Skeletal muscle tissue (tissue), 4 donors: ENCODE data around the gene FGF4. TPM values are rescaled to one million over a fixed set of nuclear protein-coding genes. Genes with fewer than 3 reads are reported as not detected.

ENCODE experiments used
- H3K27ac ChIP-seq: one replicate; pipeline ENCODE4 v1.7.0; 2013; ENCODE audit warnings: mild to moderate bottlenecking, low read depth, low read length, inconsistent platforms
- H3K27me3 ChIP-seq, 3 donors: one replicate each; pipeline ENCODE4 v1.7.0; 2013; ENCODE audit warnings: low read length in 3 of 3; ENCODE audit not compliant: control insufficient read depth in 3 of 3, insufficient read depth in 3 of 3
- H3K36me3 ChIP-seq, 3 donors: one replicate each; pipeline ENCODE4 v1.7.0; 2013; ENCODE audit warnings: low read length in 3 of 3; ENCODE audit not compliant: control insufficient read depth in 3 of 3, insufficient read depth in 3 of 3
- H3K4me1 ChIP-seq, 3 donors: one replicate each; pipeline ENCODE4 v1.7.0; 2013; ENCODE audit warnings: low read length in 3 of 3, mild to moderate bottlenecking in 3 of 3; ENCODE audit not compliant: control insufficient read depth in 3 of 3, insufficient read depth in 3 of 3
- H3K4me3 ChIP-seq, 3 donors: one replicate each; pipeline ENCODE4 v1.7.0; 2013; ENCODE audit warnings: low read length in 3 of 3
- H3K9ac ChIP-seq, 3 donors: one replicate each; pipeline ENCODE4 v1.7.0; 2013; ENCODE audit warnings: low read length in 3 of 3, mild to moderate bottlenecking in 3 of 3, moderate library complexity in 2 of 3, low read depth in 1 of 3
- H3K9me3 ChIP-seq, 3 donors: one replicate each; pipeline ENCODE4 v1.7.0; 2013; ENCODE audit warnings: low read length in 3 of 3; ENCODE audit not compliant: control insufficient read depth in 3 of 3
- total RNA-seq: library from RNA; depleted of rRNA; stranded (reverse); fragments of >200 nt; gene quantifications from one replicate; pipeline ENCODE4 v1.2.3, GENCODE V29; 2014
- donor health status: Osteomylitis.

Gene FGF4
- total RNA-seq, 1 donor from 2014 or later = 1.6 TPM

- H3K9me3 ChIP-seq = peaks cover 0 to 8% (median 4%) of the 10 kb centered on the region in 3 donors
- no peak overlapping the region for H3K27ac ChIP-seq
- no peak overlapping the region for H3K9ac ChIP-seq
- H3K4me1 ChIP-seq = no peaks in the 10 kb centered on the region
- H3K27me3 ChIP-seq = peaks cover 18 to 35% (median 28%) of the 10 kb centered on the region in 3 donors
- H3K36me3 ChIP-seq = no peaks in the 10 kb centered on the region
- no peak overlapping the region for H3K4me3 ChIP-seq
These were observed 42.2 kb downstream of the FGF4 start for GRCh38 chr11:69732910-69733309.

GRCh38 chr11:69731110-69731509, 44.0 kb downstream of the FGF4 start:
- Histone ChIP-seq H3K4me3 (no peak overlapping the region), H3K27ac (no peak overlapping the region), H3K9me3 (peaks cover 0 to 8% (median 4%) of the 10 kb centered on the region in 3 donors), H3K9ac (no peak overlapping the region), H3K27me3 (peaks cover 32 to 51% (median 46%) of the 10 kb centered on the region in 3 donors), H3K4me1 (no peaks in the 10 kb centered on the region), H3K36me3 (no peaks in the 10 kb centered on the region)

GRCh38 chr11:69730500-69730899, 44.6 kb downstream of the FGF4 start:
- Histone ChIP-seq H3K27me3 (peaks cover 37 to 57% (median 48%) of the 10 kb centered on the region in 3 donors), H3K4me1 (no peaks in the 10 kb centered on the region), H3K4me3 (no peak overlapping the region)

DNA sequence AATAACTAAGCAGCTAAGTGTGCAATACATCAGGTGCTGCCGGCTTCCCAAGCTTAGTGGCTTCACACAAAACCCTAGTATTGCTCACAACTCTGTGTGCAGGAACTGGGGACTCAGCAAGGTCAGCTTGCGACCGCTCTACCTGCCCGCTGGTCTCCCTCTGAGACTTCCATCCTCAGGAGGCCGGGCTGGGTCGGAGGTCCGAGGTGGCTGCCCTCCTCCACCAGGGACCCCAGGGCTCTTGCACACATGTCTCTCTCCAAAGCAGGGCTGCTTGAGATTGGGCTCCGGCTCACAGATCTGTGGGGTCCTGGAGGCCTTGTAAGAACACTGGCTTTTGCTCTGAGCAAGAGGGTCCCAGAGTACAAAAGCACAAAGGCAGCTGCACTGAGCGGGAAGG, 45.9 kb downstream of the FGF4 start:
- H3K9me3 ChIP-seq = peaks cover 0 to 2% (median 2%) of the 10 kb centered on the region in 3 donors
- no peak overlapping the region for H3K27ac ChIP-seq
- H3K27me3 ChIP-seq = peaks cover 37 to 65% (median 53%) of the 10 kb centered on the region in 3 donors
- no peaks in the 10 kb centered on the region for H3K36me3 ChIP-seq
- H3K4me3 ChIP-seq = no peak overlapping the region
- H3K9ac ChIP-seq = no peak overlapping the region
- no peaks in the 10 kb centered on the region for H3K4me1 ChIP-seq

More at GRCh38 chr11:69730500-69730899, 44.6 kb downstream of the FGF4 start:
- Histone ChIP-seq H3K27ac (no peak overlapping the region), H3K36me3 (no peaks in the 10 kb centered on the region), H3K9me3 (peaks cover 0 to 8% (median 4%) of the 10 kb centered on the region in 3 donors), H3K9ac (no peak overlapping the region)

DNA sequence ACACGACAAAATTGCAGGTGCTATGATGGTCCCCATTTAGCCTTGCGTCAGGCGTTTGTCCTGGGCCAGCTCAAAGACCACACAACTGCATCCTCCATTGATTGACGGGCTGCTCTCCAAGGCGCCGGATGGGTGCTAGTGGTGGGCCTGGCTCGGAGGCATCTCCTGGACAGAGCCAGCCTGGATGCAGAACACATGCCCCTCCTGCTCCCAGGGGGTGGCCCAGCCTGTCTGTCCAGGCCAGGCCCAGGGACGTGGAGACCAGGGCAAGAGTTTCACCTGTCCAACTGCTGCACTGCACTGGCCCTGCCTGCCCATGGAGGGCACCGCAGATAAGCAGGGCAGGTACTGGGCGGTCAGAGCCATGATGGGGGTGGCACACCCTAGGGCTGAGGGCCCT, 47.9 kb downstream of the FGF4 start:
- Histone ChIP-seq H3K9me3 (no peaks in the 10 kb centered on the region), H3K4me3 (no peak overlapping the region), H3K4me1 (no peaks in the 10 kb centered on the region), H3K27me3 (peaks cover 43 to 68% (median 52%) of the 10 kb centered on the region in 3 donors), H3K27ac (no peak overlapping the region), H3K9ac (no peak overlapping the region), H3K36me3 (no peaks in the 10 kb centered on the region)

DNA sequence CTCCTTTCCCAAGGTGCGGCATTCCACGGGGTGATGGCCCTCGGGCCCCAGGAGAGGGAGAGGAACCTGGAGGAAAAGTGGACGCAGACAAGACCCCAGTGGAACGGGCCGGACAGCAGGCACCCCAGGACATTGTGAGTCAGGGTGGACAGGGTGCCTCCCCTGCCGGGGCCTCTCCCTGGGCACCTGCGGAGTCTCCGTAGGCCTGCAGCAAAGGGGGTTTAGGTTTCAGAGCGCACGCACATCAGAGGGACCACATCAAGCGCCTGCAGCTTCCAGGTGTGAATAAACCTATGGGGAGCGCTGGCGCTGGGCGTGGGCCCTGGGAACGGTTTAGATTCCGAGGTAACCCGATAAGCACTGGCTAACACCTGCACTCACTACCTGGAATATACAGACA, 48.7 kb downstream of the FGF4 start:
- Histone ChIP-seq H3K27ac (no peak overlapping the region), H3K36me3 (no peaks in the 10 kb centered on the region), H3K4me1 (no peaks in the 10 kb centered on the region), H3K9ac (no peak overlapping the region), H3K4me3 (no peak overlapping the region), H3K27me3 (peaks cover 49 to 72% (median 56%) of the 10 kb centered on the region in 3 donors), H3K9me3 (no peaks in the 10 kb centered on the region)

DNA sequence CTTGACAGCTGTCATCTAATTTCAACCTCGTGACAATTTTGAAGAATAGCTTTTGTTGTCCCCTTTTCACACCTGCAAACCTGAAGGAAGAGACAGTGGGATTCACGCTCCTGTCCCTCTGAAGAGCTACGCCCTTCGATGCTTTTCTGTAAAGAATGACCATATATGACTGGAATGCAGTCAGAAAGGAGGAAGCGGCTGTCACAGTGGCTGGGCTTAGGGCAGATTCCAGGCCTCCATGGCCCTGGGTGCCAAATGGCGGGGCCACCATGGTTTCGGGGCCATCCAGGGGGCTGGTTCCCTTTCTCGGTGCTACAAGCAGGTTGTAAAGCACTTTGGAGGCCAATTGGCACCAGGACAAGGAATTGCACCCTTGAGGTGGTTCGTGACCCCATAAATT, 49.1 kb downstream of the FGF4 start:
- Histone ChIP-seq H3K9me3 (no peaks in the 10 kb centered on the region), H3K36me3 (no peaks in the 10 kb centered on the region), H3K27me3 (peaks cover 49 to 72% (median 56%) of the 10 kb centered on the region in 3 donors), H3K27ac (no peak overlapping the region), H3K4me1 (no peaks in the 10 kb centered on the region), H3K9ac (no peak overlapping the region), H3K4me3 (no peak overlapping the region)

DNA sequence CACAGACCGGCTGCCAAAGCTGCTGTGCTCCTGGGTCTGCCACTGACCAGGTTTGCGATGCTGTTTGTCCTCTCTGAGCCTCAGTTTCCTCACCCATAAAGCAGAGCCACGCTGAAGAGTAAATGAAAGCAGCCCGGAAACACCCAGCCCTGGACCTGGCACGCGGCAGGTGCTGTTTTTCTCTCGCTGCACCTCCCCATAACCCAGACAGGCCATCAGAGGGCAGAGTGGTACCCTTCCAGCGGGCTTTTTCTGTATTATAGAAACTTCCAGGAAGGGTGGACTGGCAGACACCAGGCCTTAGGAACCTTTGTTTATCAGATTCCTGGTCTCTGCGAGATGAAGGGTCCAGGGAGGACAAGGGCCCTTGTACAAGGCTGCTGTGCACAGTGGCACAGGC, 53.4 kb downstream of the FGF4 start:
- peaks cover 56 to 71% (median 58%) of the 10 kb centered on the region in 3 donors for H3K27me3 ChIP-seq

GRCh38 chr11:69721106-69721505, 54.0 kb downstream of the FGF4 start:
- peaks cover 55 to 70% (median 55%) of the 10 kb centered on the region in 3 donors for H3K27me3 ChIP-seq
- no peak overlapping the region for H3K4me3 ChIP-seq
- H3K27ac ChIP-seq = no peak overlapping the region
- no peak overlapping the region for H3K9ac ChIP-seq
- no peaks in the 10 kb centered on the region for H3K9me3 ChIP-seq
- H3K36me3 ChIP-seq = no peaks in the 10 kb centered on the region
- peaks cover 0 to 2% (median 0%) of the 10 kb centered on the region in 3 donors for H3K4me1 ChIP-seq

More for the DNA sequence above, 53.4 kb downstream of the FGF4 start:
- Histone ChIP-seq H3K27ac (no peak overlapping the region), H3K4me3 (no peak overlapping the region), H3K9ac (no peak overlapping the region), H3K9me3 (no peaks in the 10 kb centered on the region), H3K36me3 (no peaks in the 10 kb centered on the region), H3K4me1 (peaks cover 0 to 2% (median 0%) of the 10 kb centered on the region in 3 donors)
